H9 (cell line): ENCODE results near the gene CCNF. TPM values are rescaled to one million over a fixed set of nuclear protein-coding genes. Genes with fewer than 3 reads are reported as not detected.

ENCODE experiments used
- DNase-seq: peaks from one replicate; pipeline ENCODE4 v3.0.0-alpha.2; 2017
- H2AFZ ChIP-seq: one replicate; pipeline ENCODE4 v1.6.1; 2013; ENCODE audit warnings: mild to moderate bottlenecking, low read length, control low read depth, moderate library complexity
- H2AK5ac ChIP-seq: 2 replicates; pipeline ENCODE4 v1.6.1; 2013; ENCODE audit warnings: low read length, control low read depth, mixed read lengths; ENCODE audit not compliant: insufficient read length
- H2BK120ac ChIP-seq: one replicate; pipeline ENCODE4 v1.6.1; 2013; ENCODE audit warnings: low read depth, mild to moderate bottlenecking, low read length, control low read depth, inconsistent platforms; ENCODE audit not compliant: poor library complexity, severe bottlenecking
- H2BK12ac ChIP-seq: 2 replicates; pipeline ENCODE4 v1.6.1; 2013; ENCODE audit warnings: low read length, control low read depth, mixed read lengths, low read depth; ENCODE audit not compliant: insufficient read length
- H2BK15ac ChIP-seq: 2 replicates; pipeline ENCODE4 v1.6.1; 2013; ENCODE audit warnings: low read depth, low read length, control low read depth
- H2BK20ac ChIP-seq: one replicate; pipeline ENCODE4 v1.6.1; 2013; ENCODE audit warnings: low read depth, mild to moderate bottlenecking, low read length, control low read depth, inconsistent platforms; ENCODE audit not compliant: poor library complexity, severe bottlenecking
- H2BK5ac ChIP-seq: 2 replicates; pipeline ENCODE4 v1.6.1; 2013; ENCODE audit warnings: low read length, control low read depth, mixed read lengths; ENCODE audit not compliant: insufficient read length
- H3K14ac ChIP-seq: 2 replicates; pipeline ENCODE4 v1.6.1; 2013; ENCODE audit warnings: low read length, control low read depth; ENCODE audit not compliant: insufficient read depth
- H3K18ac ChIP-seq: 2 replicates; pipeline ENCODE4 v1.6.1; 2013; ENCODE audit warnings: low read depth, mild to moderate bottlenecking, mixed read lengths, low read length, control low read depth; ENCODE audit not compliant: insufficient read length
- H3K23ac ChIP-seq: 2 replicates; pipeline ENCODE4 v1.6.1; 2013; ENCODE audit warnings: low read length, control low read depth, mixed read lengths, low read depth; ENCODE audit not compliant: insufficient read length
- H3K23me2 ChIP-seq: 2 replicates; pipeline ENCODE4 v1.6.1; 2013; ENCODE audit warnings: low read depth, mild to moderate bottlenecking, mixed read lengths, low read length, control low read depth; ENCODE audit not compliant: insufficient read length, poor library complexity, severe bottlenecking
- H3K27ac ChIP-seq: 2 replicates; pipeline ENCODE4 v1.5.1; 2013; ENCODE audit warnings: low read length, control low read depth, mixed read lengths, low read depth; ENCODE audit not compliant: insufficient read length
- H3K27me3 ChIP-seq: 2 replicates; pipeline ENCODE4 v1.6.1; 2013; ENCODE audit warnings: low read length, control low read depth, inconsistent platforms; ENCODE audit not compliant: insufficient read depth
- H3K4ac ChIP-seq: 2 replicates; pipeline ENCODE4 v1.6.1; 2013; ENCODE audit warnings: low read depth, mild to moderate bottlenecking, control low read depth, inconsistent platforms, low read length, moderate library complexity
- H3K4me1 ChIP-seq: 2 replicates; pipeline ENCODE4 v1.6.1; 2013; ENCODE audit warnings: low read length, control low read depth, inconsistent platforms; ENCODE audit not compliant: insufficient read depth
- H3K4me2 ChIP-seq: 2 replicates; pipeline ENCODE4 v1.6.1; 2013; ENCODE audit warnings: low read length, control low read depth, mixed read lengths; ENCODE audit not compliant: insufficient read length, insufficient read depth
- H3K56ac ChIP-seq: 2 replicates; pipeline ENCODE4 v1.6.1; 2013; ENCODE audit warnings: low read depth, mild to moderate bottlenecking, mixed read lengths, low read length, control low read depth; ENCODE audit not compliant: insufficient read length
- H3K79me1 ChIP-seq: 2 replicates; pipeline ENCODE4 v1.6.1; 2013; ENCODE audit warnings: low read depth, mild to moderate bottlenecking, moderate library complexity, low read length, control low read depth, inconsistent platforms; ENCODE audit not compliant: insufficient read depth, poor library complexity, severe bottlenecking
- H3K79me2 ChIP-seq: 2 replicates; pipeline ENCODE4 v1.6.1; 2013; ENCODE audit warnings: low read length, control low read depth, inconsistent platforms; ENCODE audit not compliant: insufficient read depth
- H3K9ac ChIP-seq: 2 replicates; pipeline ENCODE4 v1.6.1; 2013; ENCODE audit warnings: low read length, control low read depth, mixed read lengths; ENCODE audit not compliant: insufficient read length; ENCODE audit errors: extremely low read depth
- H3K9me3 ChIP-seq: one replicate; pipeline ENCODE4 v1.6.1; 2013; ENCODE audit warnings: low read depth, low read length, inconsistent platforms; ENCODE audit not compliant: control insufficient read depth
- H3T11ph ChIP-seq: one replicate; pipeline ENCODE4 v1.6.1; 2013; ENCODE audit warnings: mild to moderate bottlenecking, low read length, control low read depth, inconsistent platforms
- H4K20me1 ChIP-seq: one replicate; pipeline ENCODE4 v1.6.1; 2013; ENCODE audit not compliant: control insufficient read depth, insufficient read length, insufficient read depth
- H4K5ac ChIP-seq: 2 replicates; pipeline ENCODE4 v1.6.1; 2013; ENCODE audit warnings: low read depth, mild to moderate bottlenecking, mixed read lengths, low read length, control low read depth; ENCODE audit not compliant: insufficient read length
- H4K8ac ChIP-seq: replicated peaks from 2 replicates; pipeline ENCODE4 v1.6.1; 2013; ENCODE audit warnings: low read length, control low read depth, mixed read lengths, low read depth; ENCODE audit not compliant: insufficient read length
- H4K91ac ChIP-seq: 2 replicates; pipeline ENCODE4 v1.6.1; 2013; ENCODE audit warnings: low read depth, mild to moderate bottlenecking, moderate library complexity, mixed read lengths, low read length, control low read depth; ENCODE audit not compliant: insufficient read length
- H3K27ac Mint-ChIP-seq, 3 experiments: 2 replicates in 2 of 3; 3 replicates in 1 of 3; pipeline ENCODE4 v1.8.0; 2020 to 2021; ENCODE audit warnings: mixed read lengths in 3 of 3, mild to moderate bottlenecking in 1 of 3, moderate library complexity in 1 of 3
- H3K27me3 Mint-ChIP-seq: 2 replicates; pipeline ENCODE4 v1.8.0; 2021; ENCODE audit warnings: low read depth, mild to moderate bottlenecking, moderate library complexity, mixed read lengths
- H3K36me3 Mint-ChIP-seq, 3 experiments: 2 replicates in 2 of 3; 3 replicates in 1 of 3; pipeline ENCODE4 v1.8.0; 2020 to 2021; ENCODE audit warnings: low read depth in 3 of 3, mixed read lengths in 3 of 3; ENCODE audit not compliant: insufficient read depth in 1 of 3
- H3K4me1 Mint-ChIP-seq, 2 experiments: 2 replicates each; pipeline ENCODE4 v1.8.0; 2020; ENCODE audit warnings: mixed read lengths in 2 of 2
- H3K4me3 Mint-ChIP-seq, 2 experiments: 2 replicates in 1 of 2; 3 replicates in 1 of 2; pipeline ENCODE4 v1.8.0; 2020 to 2021; ENCODE audit warnings: mild to moderate bottlenecking in 2 of 2, mixed read lengths in 2 of 2, moderate library complexity in 1 of 2
- H3K9me3 Mint-ChIP-seq, 2 experiments: 2 replicates in 1 of 2; 3 replicates in 1 of 2; pipeline ENCODE4 v1.8.0; 2020; ENCODE audit warnings: mild to moderate bottlenecking in 2 of 2, mixed read lengths in 2 of 2, moderate library complexity in 1 of 2
- CTCF ChIP-seq: fragments of 200-600 bp; sonication (generic); conservative IDR thresholded peaks from 3 replicates; pipeline ENCODE4 v1.8.0; 2021; ENCODE audit warnings: antibody characterized with exemption, mild to moderate bottlenecking
- WGBS: extraction: QIAGEN DNeasy Blood & Tissue Kit; methylation state at CpG from one replicate; pipeline ENCODE4 v1.1.7; 2013; ENCODE audit warnings: missing lambda C conversion rate, low lambda C conversion rate, mixed read lengths; ENCODE audit not compliant: insufficient read length; ENCODE audit errors: extremely low coverage; 5-methylcytosine and 5-hydroxymethylcytosine counted together
- total RNA-seq: library from RNA; stranded (reverse); gene quantifications from 2 replicates; pipeline ENCODE4 v1.2.1, GENCODE V29; 2021

The CCNF gene
- total RNA-seq, 1 experiment from 2014 or later: 61.6 TPM

- H3K27ac ChIP-seq: no peak overlapping the region
- peaks cover under 1% of the 10 kb centered on the region; the same call in 1 of the 2 replicates for H3K27me3 Mint-ChIP-seq
- H3K56ac ChIP-seq: no peak overlapping the region
- WGBS: no CpG with 5 or more reads among the region's 32 CpGs
- peaks cover 11 to 15% of the 10 kb centered on the region in 2 experiments for H3K4me1 Mint-ChIP-seq
- H3K4ac ChIP-seq: no peak overlapping the region
- no peak overlapping the region for H3K9ac ChIP-seq
- TF ChIP-seq CTCF: no peak
- no peaks in the 10 kb centered on the region for H3K36me3 Mint-ChIP-seq
- no peaks in the 10 kb centered on the region for H3K79me1 ChIP-seq
- no peaks in the 10 kb centered on the region; the same call in 1 of the 2 replicates for H3K79me2 ChIP-seq
- H3K9me3 ChIP-seq: no peaks in the 10 kb centered on the region
- 0 out of 5 replicates have a peak overlapping the region, but pooled peaks of 1 of the 2 experiments have one; percentile 8 for H3K4me3 Mint-ChIP-seq
- no peak overlapping the region for H2BK5ac ChIP-seq
- no peak overlapping the region for H4K5ac ChIP-seq
- no peak overlapping the region; a peak in 1 of 7 replicates for H3K27ac Mint-ChIP-seq
- no peak overlapping the region for H3K23ac ChIP-seq
- no peaks in the 10 kb centered on the region for H3K23me2 ChIP-seq
- no peak overlapping the region for H2BK12ac ChIP-seq
- DNase-seq: no peak
- no peaks in the 10 kb centered on the region for H3K27me3 ChIP-seq
- no peak overlapping the region for H2AFZ ChIP-seq
- no peak overlapping the region for H4K91ac ChIP-seq
- H2BK15ac ChIP-seq: no peak overlapping the region
- peaks cover 4% of the 10 kb centered on the region for H4K20me1 ChIP-seq
- no peak overlapping the region for H2BK120ac ChIP-seq
- H2BK20ac ChIP-seq: no peak overlapping the region
- no peak overlapping the region for H3T11ph ChIP-seq
- no peak overlapping the region for H3K14ac ChIP-seq
- H2AK5ac ChIP-seq: no peak overlapping the region
- no peaks in the 10 kb centered on the region for H3K4me1 ChIP-seq
- no peak overlapping the region for H3K18ac ChIP-seq
- H3K4me2 ChIP-seq: no peak overlapping the region
- no peaks in the 10 kb centered on the region for H3K9me3 Mint-ChIP-seq
- no peak overlapping the region for H4K8ac ChIP-seq
Measured at GRCh38 chr16:2482708-2483534, 53.7 kb downstream of the CCNF start.
